Calu3 (cell line): Measurements from ENCODE around the gene PRXL2A. TPM values are rescaled to one million over a fixed set of nuclear protein-coding genes. Genes with fewer than 3 reads are reported as not detected.

Experiments
- BruUV-seq: library from RNA; stranded (reverse); fragments of 400-500 nt; replicated peaks from 2 replicates; lab custom pipeline; 2021; lab: Mats Ljungman, UMichigan
- CTCF ChIA-PET: fragments of 300-600 bp; sonication (Branson Sonifier 250); formaldehyde crosslinking; loops from one replicate; lab custom pipeline; 2022; ENCODE audit warnings: antibody characterized with exemption; lab: Charles Lee
- DNase-seq: peaks from one replicate; pipeline ENCODE4 v3.0.0; 2022
- H3K27ac Mint-ChIP-seq: one replicate; pipeline ENCODE4 v1.8.0; 2022; ENCODE audit warnings: mixed read lengths; ENCODE audit not compliant: unreplicated experiment
- H3K27me3 Mint-ChIP-seq: one replicate; pipeline ENCODE4 v1.8.0; 2022; ENCODE audit warnings: mixed read lengths; ENCODE audit not compliant: unreplicated experiment
- H3K36me3 Mint-ChIP-seq: one replicate; pipeline ENCODE4 v1.8.0; 2022; ENCODE audit warnings: mild to moderate bottlenecking, moderate library complexity, mixed read lengths; ENCODE audit not compliant: insufficient read depth, unreplicated experiment
- H3K4me1 Mint-ChIP-seq: one replicate; pipeline ENCODE4 v1.8.0; 2022; ENCODE audit warnings: mild to moderate bottlenecking, low read depth, mixed read lengths; ENCODE audit not compliant: unreplicated experiment
- H3K4me3 Mint-ChIP-seq: one replicate; pipeline ENCODE4 v1.8.0; 2022; ENCODE audit warnings: mild to moderate bottlenecking, low read depth, moderate library complexity, mixed read lengths; ENCODE audit not compliant: unreplicated experiment
- H3K9me3 Mint-ChIP-seq: one replicate; pipeline ENCODE4 v1.8.0; 2022; ENCODE audit warnings: low read depth, mixed read lengths; ENCODE audit not compliant: unreplicated experiment
- CTCF ChIP-seq: fragments of 200-600 bp; IDR thresholded peaks from one replicate; pipeline ENCODE4 v1.8.0; 2022; ENCODE audit warnings: antibody characterized with exemption; ENCODE audit not compliant: unreplicated experiment
- intact Hi-C: fragments of 100-400 bp; cut with micrococcal nuclease; formaldehyde crosslinking; loops from one replicate; pipeline ENCODE4 v1.10.0; 2022; ENCODE audit not compliant: unreplicated experiment
- total RNA-seq: library from RNA; stranded (reverse); gene quantifications from 2 replicates; pipeline ENCODE4 v1.2.3, GENCODE V29; 2022

Gene PRXL2A
- total RNA-seq, 1 experiment from 2014 or later: 67.2 TPM

- Mint-ChIP-seq H3K9me3 (no peaks in the 10 kb centered on the region), H3K36me3 (peaks cover 19% of the 10 kb centered on the region), H3K27ac (no peak overlapping the region), H3K4me1 (peaks cover 60% of the 10 kb centered on the region), H3K4me3 (no peak overlapping the region), H3K27me3 (no peaks in the 10 kb centered on the region)
- TF ChIP-seq CTCF: no peak
- no peak for DNase-seq
- intact Hi-C loops: no loop called here
- CTCF ChIA-PET: interaction anchor here (1.2 kb wide), 1 partner anchor 93 kb away, joined by 3 read pairs; no protein-coding TSS in a partner anchor
- no TSS peak for BruUV-seq
These were observed 4.1 kb downstream of the PRXL2A start for GRCh38 chr10:80412486-80412885.

GRCh38 chr10:80413271-80413996, 5.1 kb downstream of the PRXL2A start:
- BruUV-seq: no TSS peak
- H3K4me3 Mint-ChIP-seq: no peak overlapping the region
- no peak for DNase-seq
- CTCF ChIA-PET: interaction anchor here (0.8 kb wide), 1 partner anchor 9 kb away, joined by 4 read pairs; no protein-coding TSS in a partner anchor
- intact Hi-C loops: no loop called here
- TF ChIP-seq CTCF: no peak
- H3K36me3 Mint-ChIP-seq: peaks cover 9% of the 10 kb centered on the region
- H3K27me3 Mint-ChIP-seq: no peaks in the 10 kb centered on the region
- no peak overlapping the region for H3K27ac Mint-ChIP-seq
- peaks cover 60% of the 10 kb centered on the region for H3K4me1 Mint-ChIP-seq
- H3K9me3 Mint-ChIP-seq: no peaks in the 10 kb centered on the region

GRCh38 chr10:80414142-80414895, 6.0 kb downstream of the PRXL2A start:
- Mint-ChIP-seq H3K36me3 (peaks cover under 1% of the 10 kb centered on the region), H3K27ac (no peak overlapping the region), H3K4me1 (peaks cover 54% of the 10 kb centered on the region), H3K4me3 (no peak overlapping the region), H3K9me3 (no peaks in the 10 kb centered on the region), H3K27me3 (no peaks in the 10 kb centered on the region)
- intact Hi-C loops: no loop called here
- DNase-seq: no peak
- CTCF ChIA-PET: no interaction called here
- BruUV-seq: no TSS peak
- no peak for TF ChIP-seq CTCF

- no peak overlapping the region for H3K27ac Mint-ChIP-seq
- H3K27me3 Mint-ChIP-seq: no peaks in the 10 kb centered on the region
- no peaks in the 10 kb centered on the region for H3K36me3 Mint-ChIP-seq
- intact Hi-C loops: no loop called here
- BruUV-seq: no TSS peak
- DNase-seq: no peak
- H3K4me1 Mint-ChIP-seq: peaks cover 43% of the 10 kb centered on the region
- H3K9me3 Mint-ChIP-seq: no peaks in the 10 kb centered on the region
- CTCF ChIA-PET: no interaction called here
- H3K4me3 Mint-ChIP-seq: no peak overlapping the region
- no peak for TF ChIP-seq CTCF
These were observed 7.6 kb downstream of the PRXL2A start for GRCh38 chr10:80415734-80416478.
